ENCODE measurements around the gene IL3.

GRCh38 chr5:132017738-132018625, 42.5 kb upstream of the IL3 start:
- TF ChIP-seq EZH2phosphoT487 (IDR thresholded peaks at IDR 0.05; ENCODE audit: borderline replicate concordance) = no peak
- TF ChIP-seq, protein P1, sequence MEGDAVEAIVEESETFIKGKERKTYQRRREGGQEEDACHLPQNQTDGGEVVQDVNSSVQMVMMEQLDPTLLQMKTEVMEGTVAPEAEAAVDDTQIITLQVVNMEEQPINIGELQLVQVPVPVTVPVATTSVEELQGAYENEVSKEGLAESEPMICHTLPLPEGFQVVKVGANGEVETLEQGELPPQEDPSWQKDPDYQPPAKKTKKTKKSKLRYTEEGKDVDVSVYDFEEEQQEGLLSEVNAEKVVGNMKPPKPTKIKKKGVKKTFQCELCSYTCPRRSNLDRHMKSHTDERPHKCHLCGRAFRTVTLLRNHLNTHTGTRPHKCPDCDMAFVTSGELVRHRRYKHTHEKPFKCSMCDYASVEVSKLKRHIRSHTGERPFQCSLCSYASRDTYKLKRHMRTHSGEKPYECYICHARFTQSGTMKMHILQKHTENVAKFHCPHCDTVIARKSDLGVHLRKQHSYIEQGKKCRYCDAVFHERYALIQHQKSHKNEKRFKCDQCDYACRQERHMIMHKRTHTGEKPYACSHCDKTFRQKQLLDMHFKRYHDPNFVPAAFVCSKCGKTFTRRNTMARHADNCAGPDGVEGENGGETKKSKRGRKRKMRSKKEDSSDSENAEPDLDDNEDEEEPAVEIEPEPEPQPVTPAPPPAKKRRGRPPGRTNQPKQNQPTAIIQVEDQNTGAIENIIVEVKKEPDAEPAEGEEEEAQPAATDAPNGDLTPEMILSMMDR (conservative IDR thresholded peaks at IDR 0.05; ENCODE audit: low read length) = no peak

Measured in Loucy (cell line).